Caco-2 (cell line): ENCODE measurements around the gene APCDD1. TPM values are rescaled to one million over a fixed set of nuclear protein-coding genes. Genes with fewer than 3 reads are reported as not detected.
"Not testable (repeated sequence)": the region's sequence is repeated elsewhere in the genome, so short reads cannot be mapped to it uniquely, and the experiment has no call there.

Experiments used
- BruUV-seq: library from RNA; stranded (reverse); fragments of 400-500 nt; replicated peaks from 2 replicates; lab custom pipeline; 2021; lab: Mats Ljungman, UMichigan
- CTCF ChIA-PET: fragments of 300-600 bp; sonication (Branson Sonifier 250); formaldehyde crosslinking; loops from one replicate; lab custom pipeline; 2022; ENCODE audit warnings: antibody characterized with exemption; lab: Charles Lee
- POLR2A ChIA-PET: fragments of 300-600 bp; sonication (Branson Sonifier 250); formaldehyde crosslinking; loops from one replicate; lab custom pipeline; 2022; ENCODE audit warnings: antibody characterized with exemption; lab: Charles Lee
- DNase-seq, 2 experiments: peaks; one replicate each; pipeline versions ENCODE4 v3.0.0 to v3.0.0-alpha.2; 2020 to 2022
- H3K27me3 ChIP-seq: replicated peaks from 2 replicates; pipeline ENCODE4 v1.6.0; 2011; ENCODE audit warnings: low read length; ENCODE audit not compliant: control insufficient read depth, insufficient read depth
- H3K36me3 ChIP-seq: 2 replicates; pipeline ENCODE4 v1.5.1; 2011; ENCODE audit warnings: low read length; ENCODE audit not compliant: control insufficient read depth, insufficient read depth
- H3K4me1 ChIP-seq: fragments of 250-450 bp; sonication (Bioruptor Pico); 2 replicates; pipeline ENCODE4 v1.5.1; 2020; ENCODE audit warnings: mild to moderate bottlenecking
- H3K4me3 ChIP-seq: 2 replicates; pipeline ENCODE4 v1.5.1; 2011; ENCODE audit warnings: low read depth, mild to moderate bottlenecking, control low read depth, low read length
- H3K9me3 ChIP-seq: fragments of 250-450 bp; sonication (Bioruptor Pico); 2 replicates; pipeline ENCODE4 v1.5.1; 2020; ENCODE audit warnings: mild to moderate bottlenecking, moderate library complexity
- H3K27ac Mint-ChIP-seq: one replicate; pipeline ENCODE4 v1.8.0; 2022; ENCODE audit warnings: mixed read lengths; ENCODE audit not compliant: unreplicated experiment
- H3K27me3 Mint-ChIP-seq: one replicate; pipeline ENCODE4 v1.8.0; 2022; ENCODE audit warnings: mixed read lengths; ENCODE audit not compliant: insufficient read depth, unreplicated experiment
- H3K36me3 Mint-ChIP-seq: one replicate; pipeline ENCODE4 v1.8.0; 2022; ENCODE audit warnings: mild to moderate bottlenecking, mixed read lengths; ENCODE audit not compliant: insufficient read depth, unreplicated experiment
- H3K4me1 Mint-ChIP-seq: one replicate; pipeline ENCODE4 v1.8.0; 2022; ENCODE audit warnings: low read depth, mixed read lengths; ENCODE audit not compliant: unreplicated experiment
- H3K4me3 Mint-ChIP-seq: one replicate; pipeline ENCODE4 v1.8.0; 2022; ENCODE audit warnings: mild to moderate bottlenecking, moderate library complexity, mixed read lengths; ENCODE audit not compliant: unreplicated experiment
- H3K9me3 Mint-ChIP-seq: one replicate; pipeline ENCODE4 v1.8.0; 2022; ENCODE audit warnings: mixed read lengths; ENCODE audit not compliant: unreplicated experiment
- CTCF ChIP-seq, 2 experiments: fragments of 200-600 bp in 1 of 2; IDR thresholded peaks; 1 replicate in 1 of 2; 2 replicates in 1 of 2; pipeline versions ENCODE4 v1.5.1 to v1.8.0; 2011 to 2022; ENCODE audit warnings: antibody characterized with exemption in 1 of 2, control low read depth in 1 of 2, inconsistent platforms in 1 of 2, low read depth in 1 of 2, low read length in 1 of 2, mild to moderate bottlenecking in 1 of 2, moderate library complexity in 1 of 2; ENCODE audit not compliant: insufficient read depth in 1 of 2, severe bottlenecking in 1 of 2, unreplicated experiment in 1 of 2
- intact Hi-C: fragments of 100-400 bp; cut with micrococcal nuclease; formaldehyde crosslinking; loops from one replicate; pipeline ENCODE4 v1.10.0; 2022; ENCODE audit not compliant: unreplicated experiment
- total RNA-seq: library from RNA; stranded (reverse); gene quantifications from 2 replicates; pipeline ENCODE4 v1.2.3, GENCODE V29; 2022

The APCDD1 gene
- total RNA-seq, 1 experiment from 2014 or later, result 1.5 TPM

GRCh38 chr18:10463741-10464140 is 9.3 kb downstream of the APCDD1 start:
- H3K4me1 Mint-ChIP-seq, result peaks cover 6% of the 10 kb centered on the region

GRCh38 chr18:10464161-10464648 is 9.8 kb downstream of the APCDD1 start:
- H3K9me3 ChIP-seq, H3K9me3 Mint-ChIP-seq, H3K4me1 Mint-ChIP-seq, H3K4me1 ChIP-seq, DNase-seq, H3K4me3 Mint-ChIP-seq, H3K36me3 Mint-ChIP-seq, H3K27ac Mint-ChIP-seq, H3K27me3 Mint-ChIP-seq, BruUV-seq, H3K27me3 ChIP-seq, CTCF ChIA-PET, POLR2A ChIA-PET, intact Hi-C loops, H3K4me3 ChIP-seq, H3K36me3 ChIP-seq: not testable (repeated sequence)

More at GRCh38 chr18:10463741-10464140, 9.3 kb downstream of the APCDD1 start:
- intact Hi-C loops, result no loop called here
- H3K27me3 Mint-ChIP-seq, result peaks cover 7% of the 10 kb centered on the region
- no peaks in the 10 kb centered on the region for H3K9me3 Mint-ChIP-seq
- BruUV-seq, result no TSS peak
- no peaks in the 10 kb centered on the region for H3K36me3 Mint-ChIP-seq
- H3K4me1 ChIP-seq, result no peaks in the 10 kb centered on the region
- no peaks in the 10 kb centered on the region; the same call in 1 of the 2 replicates for H3K27me3 ChIP-seq
- no peak for DNase-seq
- no peak for TF ChIP-seq CTCF (IDR thresholded peaks at IDR 0.05; ENCODE audit: insufficient read depth in 1 of 2, low read depth in 1 of 2, low read length in 1 of 2, severe bottlenecking in 1 of 2, unreplicated experiment in 1 of 2)
- ChIA-PET POLR2A (no interaction called here), CTCF (no interaction called here)
- H3K27ac Mint-ChIP-seq, result no peak overlapping the region
- H3K36me3 ChIP-seq, result no peaks in the 10 kb centered on the region
- no peak overlapping the region for H3K4me3 ChIP-seq
- H3K9me3 ChIP-seq, result no peaks in the 10 kb centered on the region
- no peak overlapping the region for H3K4me3 Mint-ChIP-seq

GRCh38 chr18:10465174-10465939 is 10.9 kb downstream of the APCDD1 start:
- CTCF ChIA-PET, result no interaction called here
- peaks cover 6% of the 10 kb centered on the region for H3K4me1 Mint-ChIP-seq
- Histone ChIP-seq H3K4me1 (no peaks in the 10 kb centered on the region), H3K9me3 (no peaks in the 10 kb centered on the region), H3K36me3 (no peaks in the 10 kb centered on the region), H3K27me3 (no peaks in the 10 kb centered on the region; the same call in 1 of the 2 replicates), H3K4me3 (no peak overlapping the region)
- no peak overlapping the region for H3K27ac Mint-ChIP-seq
- no TSS peak for BruUV-seq
- H3K4me3 Mint-ChIP-seq, result no peak overlapping the region
- H3K36me3 Mint-ChIP-seq, result no peaks in the 10 kb centered on the region
- no peak for DNase-seq
- intact Hi-C loops, result no loop called here
- POLR2A ChIA-PET, result no interaction called here
- no peak for TF ChIP-seq CTCF (IDR thresholded peaks at IDR 0.05; ENCODE audit: insufficient read depth in 1 of 2, low read depth in 1 of 2, low read length in 1 of 2, severe bottlenecking in 1 of 2, unreplicated experiment in 1 of 2)
- no peaks in the 10 kb centered on the region for H3K9me3 Mint-ChIP-seq
- peaks cover 7% of the 10 kb centered on the region for H3K27me3 Mint-ChIP-seq
